HCT116 (cell line): ENCODE measurements around the gene DCBLD2. TPM values are rescaled to one million over a fixed set of nuclear protein-coding genes. Genes with fewer than 3 reads are reported as not detected.
A peak's percentile ranks its signal among the peaks of the same experiment; 100 is the strongest.
"Not testable (repeated sequence)": the region's sequence is repeated elsewhere in the genome, so short reads cannot be mapped to it uniquely, and the experiment has no call there.

ENCODE experiments used
- ATAC-seq: fragments of 200-7000 bp; cut with Tn5 transposase; 2 replicates; pipeline ENCODE4 v1.9.1; 2020; ENCODE audit warnings: mild to moderate bottlenecking, moderate library complexity
- BruUV-seq: library from RNA; stranded (reverse); fragments of 400-500 nt; replicated peaks from 2 replicates; lab custom pipeline; 2021; lab: Mats Ljungman, UMichigan
- CTCF ChIA-PET: fragments of 300-600 bp; sonication (Branson Sonifier 250); formaldehyde crosslinking; loops from one replicate; lab custom pipeline; 2021; ENCODE audit warnings: antibody characterized with exemption; lab: Charles Lee
- POLR2A ChIA-PET: fragments of 300-600, 350-600 bp; sonication (Branson Sonifier 250); formaldehyde crosslinking; loops from one replicate; lab custom pipeline; 2021; ENCODE audit warnings: antibody characterized with exemption; lab: Charles Lee
- RAD21 ChIA-PET, 2 experiments: fragments of 300-600 bp; sonication (Branson Sonifier 250); formaldehyde crosslinking; loops; one replicate each; lab custom pipeline; 2023; ENCODE audit warnings: low total read pairs in 2 of 2; ENCODE audit not compliant: uncharacterized antibody in 2 of 2, unreplicated experiment in 2 of 2, low non-redundant PET in 1 of 2; lab: Charles Lee
- DNase-seq: peaks from one replicate; pipeline ENCODE4 v3.0.0-alpha.2; 2010; ENCODE audit warnings: low read depth, low spot score
- H2AFZ ChIP-seq: fragments of 200-600 bp; shearing (Covaris generic), sonication (generic); 2 replicates; pipeline ENCODE4 v1.6.1; 2017; ENCODE audit warnings: low read depth, mixed run types, mixed read lengths, antibody characterized with exemption, low read length; ENCODE audit not compliant: poor library complexity, severe bottlenecking
- H3K27ac ChIP-seq: 2 replicates; pipeline ENCODE4 v1.5.1; 2012; ENCODE audit warnings: low read depth, low read length
- H3K27me3 ChIP-seq: fragments of 200-600 bp; sonication (generic); 2 replicates; pipeline ENCODE4 v1.6.1; 2016; ENCODE audit warnings: mixed run types, low read length, mixed read lengths; ENCODE audit not compliant: insufficient read depth
- H3K36me3 ChIP-seq, 2 experiments: fragments of 200-500 bp in 1 of 2; fragments of 200-600 bp in 1 of 2; sonication (Bioruptor generic) in 1 of 2; sonication (generic) in 1 of 2; 2 replicates each; pipeline versions ENCODE4 v1.5.1 to v1.6.1; 2014 to 2016; ENCODE audit warnings: low read length in 2 of 2, inconsistent platforms in 1 of 2, mixed read lengths in 1 of 2, mixed run types in 1 of 2; ENCODE audit not compliant: insufficient read depth in 2 of 2, control insufficient read depth in 1 of 2
- H3K4me1 ChIP-seq, 2 experiments: fragments of 200-600 bp in 1 of 2; sonication (generic) in 1 of 2; 2 replicates each; pipeline versions ENCODE4 v1.5.1 to v1.6.1; 2012 to 2017; ENCODE audit warnings: low read length in 2 of 2, inconsistent platforms in 1 of 2, mild to moderate bottlenecking in 1 of 2, mixed read lengths in 1 of 2, mixed run types in 1 of 2, moderate library complexity in 1 of 2; ENCODE audit not compliant: insufficient read depth in 2 of 2, control insufficient read depth in 1 of 2
- H3K4me2 ChIP-seq: fragments of 200-600 bp; sonication (generic); 2 replicates; pipeline ENCODE4 v1.6.1; 2017; ENCODE audit warnings: mixed run types, low read length, mixed read lengths
- H3K4me3 ChIP-seq, 2 experiments: fragments of 200-600 bp in 1 of 2; sonication (generic) in 1 of 2; replicated peaks in 1 of 2; 2 replicates each; pipeline ENCODE4 v1.5.1; 2011 to 2016; ENCODE audit warnings: low read length in 2 of 2, control low read depth in 1 of 2, low read depth in 1 of 2, mild to moderate bottlenecking in 1 of 2, mixed read lengths in 1 of 2, mixed run types in 1 of 2
- H3K79me2 ChIP-seq: fragments of 200-600 bp; sonication (generic); 2 replicates; pipeline ENCODE4 v1.6.1; 2017; ENCODE audit warnings: mild to moderate bottlenecking, mixed run types, low read length, moderate library complexity, mixed read lengths; ENCODE audit not compliant: insufficient read depth
- H3K9ac ChIP-seq: fragments of 200-600 bp; sonication (generic); 2 replicates; pipeline ENCODE4 v1.6.1; 2016; ENCODE audit warnings: low read length, mixed read lengths
- H3K9me2 ChIP-seq: fragments of 200-600 bp; sonication (generic), shearing (Covaris generic); 2 replicates; pipeline ENCODE4 v1.6.1; 2017; ENCODE audit warnings: mixed run types, mild to moderate bottlenecking, moderate library complexity; ENCODE audit not compliant: insufficient read depth
- H3K9me3 ChIP-seq, 2 experiments: fragments of 200-500 bp in 1 of 2; fragments of 200-600 bp in 1 of 2; sonication (Bioruptor generic) in 1 of 2; sonication (generic) in 1 of 2; 2 replicates each; pipeline ENCODE4 v1.6.1; 2014 to 2017; ENCODE audit warnings: low read length in 2 of 2, mixed read lengths in 2 of 2, inconsistent platforms in 1 of 2, low read depth in 1 of 2, mild to moderate bottlenecking in 1 of 2, mixed run types in 1 of 2, moderate library complexity in 1 of 2; ENCODE audit not compliant: control insufficient read depth in 1 of 2, insufficient read depth in 1 of 2
- H4K20me1 ChIP-seq: fragments of 200-600 bp; sonication (generic), shearing (Covaris generic); 2 replicates; pipeline ENCODE4 v1.6.1; 2017; ENCODE audit warnings: mixed run types, mild to moderate bottlenecking, moderate library complexity; ENCODE audit not compliant: insufficient read depth
- CBX3 ChIP-seq: IDR thresholded peaks from 2 replicates; pipeline ENCODE4 v1.6.1; 2012; ENCODE audit warnings: low read depth
- EGR1 ChIP-seq: IDR thresholded peaks from 2 replicates; pipeline ENCODE4 v1.6.1; 2012; ENCODE audit warnings: low read depth
- FOSL1 ChIP-seq: IDR thresholded peaks from 2 replicates; pipeline ENCODE4 v1.6.1; 2012; ENCODE audit warnings: low read depth
- JUND ChIP-seq: IDR thresholded peaks from 2 replicates; pipeline ENCODE4 v1.6.1; 2012
- SIN3A ChIP-seq: IDR thresholded peaks from 2 replicates; pipeline ENCODE4 v1.6.1; 2012; ENCODE audit warnings: low read depth
- ZNF274 ChIP-seq: fragments of 200-500 bp; sonication (Bioruptor generic); IDR thresholded peaks from 2 replicates; pipeline ENCODE4 v1.6.1; 2014; ENCODE audit warnings: mild to moderate bottlenecking, low read depth, low read length, inconsistent platforms
- intact Hi-C: fragments of 100-400 bp; cut with micrococcal nuclease; formaldehyde crosslinking; loops from 2 replicates; pipeline ENCODE4 v1.10.0; 2022
- total RNA-seq: library from RNA; stranded (reverse); gene quantifications from one replicate; pipeline ENCODE4 v1.2.1, GENCODE V29; 2021; ENCODE audit not compliant: unreplicated experiment

The DCBLD2 gene
- total RNA-seq, 1 experiment from 2014 or later = 532 TPM

DNA sequence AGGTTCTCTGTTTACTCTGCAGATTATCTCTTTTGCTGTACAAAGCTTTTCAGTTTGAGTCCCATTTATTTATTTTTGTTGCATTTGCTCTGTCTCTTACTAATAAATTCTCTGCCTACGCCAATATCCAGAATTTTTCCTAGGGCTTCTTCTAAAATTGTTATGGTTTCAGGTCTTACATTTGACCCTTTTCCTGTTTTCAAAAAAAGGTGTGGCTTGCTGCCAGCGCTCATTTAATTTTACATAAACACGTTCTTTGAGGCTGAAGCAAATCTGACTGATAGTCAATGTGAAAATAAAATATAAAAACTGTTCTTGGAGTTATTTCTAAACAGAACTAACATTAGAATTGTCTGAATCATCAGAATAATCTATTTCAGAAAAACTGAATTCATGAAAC, 32.1 kb downstream of the DCBLD2 start:
- H3K27me3 ChIP-seq = no peaks in the 10 kb centered on the region
- no peak overlapping the region for H3K4me2 ChIP-seq
- BruUV-seq = no TSS peak
- CTCF ChIA-PET = no interaction called here
- H3K4me1 ChIP-seq = peaks cover 0 to 56% of the 10 kb centered on the region in 2 experiments; a peak in 3 of 4 replicates
- no peak for TF ChIP-seq ZNF274
- TF ChIP-seq EGR1 = 0 out of 2 replicates have a peak, but pooled peaks have one; percentile 20
- TF ChIP-seq JUND = no peak
- TF ChIP-seq SIN3A = no peak
- no peak for TF ChIP-seq FOSL1
- TF ChIP-seq CBX3 = no peak
- H3K4me3 ChIP-seq = no peak overlapping the region
- POLR2A ChIA-PET = no interaction called here
- H4K20me1 ChIP-seq = peaks cover 73% of the 10 kb centered on the region
- H3K36me3 ChIP-seq = peaks cover 8 to 66% of the 10 kb centered on the region in 2 experiments; a peak in 3 of 4 replicates
- peaks cover 93% of the 10 kb centered on the region for H3K79me2 ChIP-seq
- no peak overlapping the region for H2AFZ ChIP-seq
- DNase-seq = no peak
- H3K9me3 ChIP-seq = no peaks in the 10 kb centered on the region
- ATAC-seq = no peak
- no peak overlapping the region; the same call in 1 of the 2 replicates for H3K27ac ChIP-seq
- H3K9me2 ChIP-seq = no peaks in the 10 kb centered on the region
- intact Hi-C loops = no loop called here
- RAD21 ChIA-PET = no interaction called here
- H3K9ac ChIP-seq = no peak overlapping the region

DNA sequence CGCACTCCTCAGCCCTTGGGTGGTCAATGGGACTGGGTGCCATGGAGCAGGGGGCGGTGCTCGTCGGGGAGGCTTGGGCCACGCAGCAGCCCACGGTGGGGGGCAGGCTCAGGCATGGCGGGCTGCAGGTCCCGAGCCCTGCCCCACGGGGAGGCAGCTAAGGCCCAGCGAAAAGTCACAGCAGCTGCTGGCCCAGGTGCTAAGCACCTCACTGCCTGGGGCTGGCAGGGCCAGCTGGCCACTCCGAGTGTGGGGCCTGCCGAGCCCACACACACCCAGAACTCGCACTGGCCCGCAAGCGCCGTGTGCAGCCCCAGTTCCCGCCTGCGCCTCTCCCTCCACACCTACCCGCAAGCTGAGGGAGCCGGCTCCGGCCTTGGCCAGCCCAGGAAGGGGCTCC, 43.5 kb downstream of the DCBLD2 start:
- H3K9ac ChIP-seq, H3K9me3 ChIP-seq, H2AFZ ChIP-seq, CTCF ChIA-PET, H3K4me2 ChIP-seq, BruUV-seq, RAD21 ChIA-PET, H3K4me3 ChIP-seq, H3K9me2 ChIP-seq, POLR2A ChIA-PET, DNase-seq, intact Hi-C loops, H3K27me3 ChIP-seq: not testable (repeated sequence)
- Histone ChIP-seq H3K79me2 (peaks cover 95% of the 10 kb centered on the region), H3K36me3 (peaks cover 7 to 36% of the 10 kb centered on the region in 2 experiments), H3K27ac (peak overlapping the region; percentile 21; the same call in 1 of the 2 replicates), H4K20me1 (peaks cover 49% of the 10 kb centered on the region), H3K4me1 (peaks cover 4 to 30% of the 10 kb centered on the region in 2 experiments; a peak in 3 of 4 replicates)
- ATAC-seq = peak; percentile 49
